Heart left ventricle (tissue), 16 donors: Measurements from ENCODE around the gene TMEM266. TPM values are rescaled to one million over a fixed set of nuclear protein-coding genes. Genes with fewer than 3 reads are reported as not detected.

Experiments
- ATAC-seq, 4 donors: fragments of 200-7000 bp; cut with Tn5 transposase; one replicate each; pipeline ENCODE4 v1.9.1; 2020 to 2022; ENCODE audit warnings: moderate library complexity in 4 of 4, mild to moderate bottlenecking in 3 of 4, moderate number of reproducible peaks in 1 of 4
- DNase-seq, 5 donors: peaks; one replicate each; pipeline ENCODE4 v3.0.0-alpha.2; 2020
- H3K27ac ChIP-seq, 12 donors: fragments of 200-600 bp; sonication (generic) in 4 of 12; one replicate each; pipeline versions ENCODE4 v1.5.0 to v1.8.0; 2016 to 2022; ENCODE audit warnings: mild to moderate bottlenecking in 2 of 12
- H3K27me3 ChIP-seq, 9 donors: fragments of 200-600 bp; sonication (generic) in 2 of 9; one replicate each; pipeline versions ENCODE4 v1.5.1 to v1.8.0; 2016 to 2022; ENCODE audit warnings: mild to moderate bottlenecking in 3 of 9
- H3K36me3 ChIP-seq, 9 donors: fragments of 200-600 bp; sonication (generic) in 2 of 9; one replicate each; pipeline versions ENCODE4 v1.5.0 to v1.8.0; 2018 to 2022; ENCODE audit warnings: mild to moderate bottlenecking in 2 of 9
- H3K4me1 ChIP-seq, 12 donors: fragments of 200-600 bp; sonication (generic) in 4 of 12; one replicate each; pipeline versions ENCODE4 v1.5.0 to v1.8.0; 2016 to 2022; ENCODE audit warnings: mild to moderate bottlenecking in 3 of 12
- H3K4me3 ChIP-seq, 12 donors: fragments of 200-600 bp; sonication (generic) in 4 of 12; one replicate each; pipeline versions ENCODE4 v1.5.0 to v1.8.0; 2017 to 2022; ENCODE audit warnings: mild to moderate bottlenecking in 9 of 12, moderate library complexity in 4 of 12
- H3K9me3 ChIP-seq, 12 donors: fragments of 200-600 bp; sonication (generic) in 4 of 12; one replicate each; pipeline versions ENCODE4 v1.5.0 to v1.8.0; 2016 to 2022; ENCODE audit warnings: mild to moderate bottlenecking in 1 of 12
- CTCF ChIP-seq, 12 donors: fragments of 200-600 bp; sonication (generic) in 4 of 12; IDR thresholded peaks; one replicate each; pipeline versions ENCODE4 v1.5.0 to v1.8.0; 2018 to 2022; ENCODE audit warnings: antibody characterized with exemption in 12 of 12, mild to moderate bottlenecking in 5 of 12
- POLR2A ChIP-seq, 2 donors: fragments of 450-650 bp; IDR thresholded peaks; one replicate each; pipeline ENCODE4 v1.6.1; 2017; ENCODE audit warnings: antibody characterized with exemption in 2 of 2, mild to moderate bottlenecking in 2 of 2, moderate library complexity in 2 of 2
- WGBS, 4 donors: extraction: QIAGEN DNeasy Blood & Tissue Kit in 2 of 4; methylation state at CpG; one replicate each; pipeline versions ENCODE4 v1.1.5 to v1.1.7; 2013 to 2018; 5-methylcytosine and 5-hydroxymethylcytosine counted together
- intact Hi-C, 10 donors: fragments of 100-400 bp; cut with DNase I; formaldehyde crosslinking; loops; one replicate each; pipeline versions ENCODE4 v1.11.1 to v1.14.2; 2022
- polyA plus RNA-seq, 2 donors: library from polyadenylated mRNA; stranded (reverse); fragments of 200-250 nt; gene quantifications; one replicate each; pipeline ENCODE4 v1.2.3, GENCODE V29; 2013
- total RNA-seq, 9 donors: library from RNA; depleted of rRNA in 2 of 9; stranded (reverse); fragments of >200 nt in 2 of 9; fragmentation: NEBNext Ultra II Directional in 3 of 9; extraction: Animal tissue kit (Norgen Biotek cat#: 25700) in 3 of 9; gene quantifications; one replicate each; pipeline versions ENCODE4 v1.1.0 to v1.2.4, GENCODE V29; 2016 to 2023
- donor health status: ischemic (EF 13 %, LVEDD 7.1; RV severe dilation, severe dysfunction).
- donor health status: healthy with polysubstance abuse.
- donor health status: DM: no; HTN: yes; CAD: no.
- donor health status: DM: no; HTN: no; CAD: no.
- donor health status: ischemic (EF 25% LVEDD 6.9; RV normal size, moderate dysfunction).
- donor health status: ischemic (EF 25% LVEDD 5.7; RV mildly dilated, moderate dysfunction).
- donor health status: healthy.
- donor health status: DM: yes; HTN: yes; CAD: no.
- donor health status: ischemic (EF 35%, LVEDD 5.7; RV mildly dilated, moderate dysfunction).
- donor health status: nonischemic (EF 11% LVEDD 7.7; RV severe dilation, severe dysfunction).
- donor health status: DM: yes; HTN: yes; CAD: no.
- donor health status: PGD.
- donor health status: ischemic (EF 29% LVEDD 5.4; RV normal size, mild dysfunction).
- donor health status: nonischemic (EF 23%, LVEDD 6.1; RV moderate dilation, normal function).

The TMEM266 gene
- total and polyA plus RNA-seq, 11 donors, result 0.03 to 0.38 (median 0.28) TPM; not detected in 6

- intact Hi-C loops, result loop anchor here in 4 of 10 donors (2.0 to 10.0 kb wide), 3 partner anchors 81 to 333 kb away; partner anchors contain the start of gene TMEM266 (in 1 of the 4)
- Histone ChIP-seq H3K9me3 (no peaks in the 10 kb centered on the region), H3K36me3 (no peaks in the 10 kb centered on the region), H3K27ac (peak overlapping the region in 2 of 12 donors; percentile 13 to 36), H3K27me3 (peaks cover 0 to 14% (median 0%) of the 10 kb centered on the region in 9 donors), H3K4me1 (peaks cover 0 to 16% (median 5%) of the 10 kb centered on the region in 12 donors), H3K4me3 (peak overlapping the region in 9 of 12 donors; percentile 1 to 34 (median 21))
- TF ChIP-seq POLR2A (IDR thresholded peaks at IDR 0.05), result no peak
- no peak for TF ChIP-seq CTCF (IDR thresholded peaks at IDR 0.05)
- DNase-seq (peak in 2 of 5 donors; percentile 39 to 44), ATAC-seq (peak in 3 of 4 donors; percentile 28 to 75 (median 49))
- WGBS, 4 donors, result 17 to 38% (median 31%) methylated on average over 14 of the region's 14 CpGs
Observed at GRCh38 chr15:76140074-76140464, 80.3 kb downstream of the TMEM266 start.

GRCh38 chr15:76146812-76147211, 87.0 kb downstream of the TMEM266 start:
- Histone ChIP-seq H3K27ac (no peak overlapping the region), H3K9me3 (no peaks in the 10 kb centered on the region), H3K4me1 (peaks cover 0 to 23% (median 10%) of the 10 kb centered on the region in 12 donors), H3K4me3 (no peak overlapping the region), H3K27me3 (peaks cover 0 to 33% (median 0%) of the 10 kb centered on the region in 9 donors), H3K36me3 (no peaks in the 10 kb centered on the region)
- intact Hi-C loops, result loop anchor here in 2 of 10 donors (10.0 kb wide), 1 partner anchor 332 kb away; no protein-coding TSS in a partner anchor
- ATAC-seq (no peak), DNase-seq (no peak)
- TF ChIP-seq CTCF (IDR thresholded peaks at IDR 0.05) (no peak), POLR2A (IDR thresholded peaks at IDR 0.05) (no peak)
- 60 to 74% (median 71%) methylated on average over 5 of the region's 5 CpGs for WGBS, 4 donors

- Histone ChIP-seq H3K27ac (no peak overlapping the region), H3K27me3 (peaks cover 0 to 33% (median 0%) of the 10 kb centered on the region in 9 donors), H3K4me1 (peaks cover 0 to 23% (median 10%) of the 10 kb centered on the region in 12 donors), H3K4me3 (no peak overlapping the region), H3K9me3 (no peaks in the 10 kb centered on the region), H3K36me3 (no peaks in the 10 kb centered on the region)
- intact Hi-C loops, result loop anchor here in 2 of 10 donors (10.0 kb wide), 1 partner anchor 333 kb away; no protein-coding TSS in a partner anchor
- TF ChIP-seq CTCF (IDR thresholded peaks at IDR 0.05), result peak; percentile 86 to 98 (median 93)
- TF ChIP-seq POLR2A (IDR thresholded peaks at IDR 0.05), result no peak
- WGBS, 4 donors, result 6 to 15% (median 14%) methylated on average over 19 to 21 of the region's 21 CpGs
- DNase-seq (peak in 2 of 5 donors; percentile 45 to 55), ATAC-seq (peak in 3 of 4 donors; percentile 45 to 66 (median 54))
Observed at GRCh38 chr15:76147906-76148570, 88.3 kb downstream of the TMEM266 start.

- ATAC-seq (no peak), DNase-seq (no peak)
- Histone ChIP-seq H3K27ac (no peak overlapping the region), H3K4me3 (no peak overlapping the region), H3K36me3 (no peaks in the 10 kb centered on the region), H3K9me3 (no peaks in the 10 kb centered on the region), H3K4me1 (peaks cover 0 to 23% (median 10%) of the 10 kb centered on the region in 12 donors), H3K27me3 (peaks cover 0 to 31% (median 0%) of the 10 kb centered on the region in 9 donors)
- intact Hi-C loops, result loop anchor here in 2 of 10 donors (10.0 kb wide), 1 partner anchor 335 kb away; no protein-coding TSS in a partner anchor
- TF ChIP-seq POLR2A (IDR thresholded peaks at IDR 0.05) (no peak), CTCF (IDR thresholded peaks at IDR 0.05) (no peak)
- 70 to 73% (median 72%) methylated on average over 4 of the region's 4 CpGs for WGBS, 4 donors
Observed at GRCh38 chr15:76149291-76149915, 89.6 kb downstream of the TMEM266 start.
